ENCODE measurements around the gene PARN.
"Not testable (repeated sequence)": the region's sequence is repeated elsewhere in the genome, so short reads cannot be mapped to it uniquely, and the experiment has no call there.

The PARN gene

GRCh38 chr16:14553447-14553846, 76.6 kb downstream of the PARN start:
- Histone ChIP-seq H3K27ac (ENCODE audit: low read length) (no peak overlapping the region), H3K27me3 (ENCODE audit: control insufficient read depth in 1 of 2, insufficient read depth in 2 of 2, low read length in 2 of 2) (no peaks in the 10 kb centered on the region), H3K9ac (ENCODE audit: low read length in 2 of 2) (no peak overlapping the region), H3K36me3 (ENCODE audit: control insufficient read depth in 2 of 2, insufficient read depth in 2 of 2, low read length in 2 of 2) (peaks cover 6 to 10% of the 10 kb centered on the region in 2 donors), H3K4me3 (ENCODE audit: low read length in 2 of 2) (no peak overlapping the region), H3K4me1 (ENCODE audit: control insufficient read depth, insufficient read depth, low read length) (peaks cover 3% of the 10 kb centered on the region), H3K9me3 (ENCODE audit: control insufficient read depth in 2 of 2, low read length in 2 of 2) (no peaks in the 10 kb centered on the region)

- H3K27me3 ChIP-seq (ENCODE audit: control insufficient read depth in 1 of 2, insufficient read depth in 2 of 2, low read length in 2 of 2): no peaks in the 10 kb centered on the region
- H3K9ac ChIP-seq (ENCODE audit: low read length in 2 of 2): no peak overlapping the region
- H3K4me3 ChIP-seq (ENCODE audit: low read length in 2 of 2): no peak overlapping the region
- peaks cover 3% of the 10 kb centered on the region for H3K4me1 ChIP-seq (ENCODE audit: control insufficient read depth, insufficient read depth, low read length)
- no peak overlapping the region for H3K27ac ChIP-seq (ENCODE audit: low read length)
- peaks cover 6 to 10% of the 10 kb centered on the region in 2 donors for H3K36me3 ChIP-seq (ENCODE audit: control insufficient read depth in 2 of 2, insufficient read depth in 2 of 2, low read length in 2 of 2)
- no peaks in the 10 kb centered on the region for H3K9me3 ChIP-seq (ENCODE audit: control insufficient read depth in 2 of 2, low read length in 2 of 2)
Measured at GRCh38 chr16:14549789-14550153, 80.3 kb downstream of the PARN start.

GRCh38 chr16:14548933-14549788, 80.9 kb downstream of the PARN start:
- H3K9ac ChIP-seq (ENCODE audit: low read length in 2 of 2): no peak overlapping the region
- H3K4me3 ChIP-seq (ENCODE audit: low read length in 2 of 2): no peak overlapping the region
- H3K36me3 ChIP-seq (ENCODE audit: control insufficient read depth in 2 of 2, insufficient read depth in 2 of 2, low read length in 2 of 2): peaks cover 8 to 10% of the 10 kb centered on the region in 2 donors
- H3K9me3 ChIP-seq (ENCODE audit: control insufficient read depth in 2 of 2, low read length in 2 of 2): no peaks in the 10 kb centered on the region
- H3K27ac ChIP-seq (ENCODE audit: low read length): no peak overlapping the region
- no peaks in the 10 kb centered on the region for H3K27me3 ChIP-seq (ENCODE audit: control insufficient read depth in 1 of 2, insufficient read depth in 2 of 2, low read length in 2 of 2)
- H3K4me1 ChIP-seq (ENCODE audit: control insufficient read depth, insufficient read depth, low read length): peaks cover 3% of the 10 kb centered on the region

GRCh38 chr16:14545346-14545884, 84.6 kb downstream of the PARN start:
- H3K9me3 ChIP-seq (ENCODE audit: control insufficient read depth in 2 of 2, low read length in 2 of 2): peaks cover 0 to 5% of the 10 kb centered on the region in 2 donors
- H3K36me3 ChIP-seq (ENCODE audit: control insufficient read depth in 2 of 2, insufficient read depth in 2 of 2, low read length in 2 of 2): peaks cover 0 to 3% of the 10 kb centered on the region in 2 donors
- no peaks in the 10 kb centered on the region for H3K27me3 ChIP-seq (ENCODE audit: control insufficient read depth in 1 of 2, insufficient read depth in 2 of 2, low read length in 2 of 2)
- H3K4me3 ChIP-seq (ENCODE audit: low read length in 2 of 2): no peak overlapping the region
- H3K4me1 ChIP-seq (ENCODE audit: control insufficient read depth, insufficient read depth, low read length): peaks cover 3% of the 10 kb centered on the region
- H3K9ac ChIP-seq (ENCODE audit: low read length in 2 of 2): no peak overlapping the region
- H3K27ac ChIP-seq (ENCODE audit: low read length): no peak overlapping the region

GRCh38 chr16:14544846-14545245, 85.2 kb downstream of the PARN start:
- H3K36me3 ChIP-seq (ENCODE audit: control insufficient read depth in 2 of 2, insufficient read depth in 2 of 2, low read length in 2 of 2); H3K4me3 ChIP-seq (ENCODE audit: low read length in 2 of 2); H3K27me3 ChIP-seq (ENCODE audit: control insufficient read depth in 1 of 2, insufficient read depth in 2 of 2, low read length in 2 of 2); H3K9me3 ChIP-seq (ENCODE audit: control insufficient read depth in 2 of 2, low read length in 2 of 2); H3K27ac ChIP-seq (ENCODE audit: low read length); H3K4me1 ChIP-seq (ENCODE audit: control insufficient read depth, insufficient read depth, low read length); H3K9ac ChIP-seq (ENCODE audit: low read length in 2 of 2): not testable (repeated sequence)

GRCh38 chr16:14539631-14540030, 90.4 kb downstream of the PARN start:
- H3K4me3 ChIP-seq (ENCODE audit: low read length in 2 of 2): no peak overlapping the region
- no peaks in the 10 kb centered on the region for H3K4me1 ChIP-seq (ENCODE audit: control insufficient read depth, insufficient read depth, low read length)
- H3K9me3 ChIP-seq (ENCODE audit: control insufficient read depth in 2 of 2, low read length in 2 of 2): peaks cover 0 to 5% of the 10 kb centered on the region in 2 donors
- no peaks in the 10 kb centered on the region for H3K27me3 ChIP-seq (ENCODE audit: control insufficient read depth in 1 of 2, insufficient read depth in 2 of 2, low read length in 2 of 2)
- H3K36me3 ChIP-seq (ENCODE audit: control insufficient read depth in 2 of 2, insufficient read depth in 2 of 2, low read length in 2 of 2): peaks cover 0 to 3% of the 10 kb centered on the region in 2 donors
- H3K9ac ChIP-seq (ENCODE audit: low read length in 2 of 2): no peak overlapping the region
- no peak overlapping the region for H3K27ac ChIP-seq (ENCODE audit: low read length)

- H3K27ac ChIP-seq (ENCODE audit: low read length): no peak overlapping the region
- no peaks in the 10 kb centered on the region for H3K4me1 ChIP-seq (ENCODE audit: control insufficient read depth, insufficient read depth, low read length)
- H3K36me3 ChIP-seq (ENCODE audit: control insufficient read depth in 2 of 2, insufficient read depth in 2 of 2, low read length in 2 of 2): peaks cover 0 to 2% of the 10 kb centered on the region in 2 donors
- no peak overlapping the region for H3K4me3 ChIP-seq (ENCODE audit: low read length in 2 of 2)
- H3K9me3 ChIP-seq (ENCODE audit: control insufficient read depth in 2 of 2, low read length in 2 of 2): peaks cover 0 to 5% of the 10 kb centered on the region in 2 donors
- no peaks in the 10 kb centered on the region for H3K27me3 ChIP-seq (ENCODE audit: control insufficient read depth in 1 of 2, insufficient read depth in 2 of 2, low read length in 2 of 2)
- H3K9ac ChIP-seq (ENCODE audit: low read length in 2 of 2): no peak overlapping the region
Measured at GRCh38 chr16:14539156-14539555, 90.9 kb downstream of the PARN start.

- no peaks in the 10 kb centered on the region for H3K36me3 ChIP-seq (ENCODE audit: control insufficient read depth in 2 of 2, insufficient read depth in 2 of 2, low read length in 2 of 2)
Measured at GRCh38 chr16:14538604-14539003, 91.5 kb downstream of the PARN start.

GRCh38 chr16:14531613-14532012, 98.4 kb downstream of the PARN start:
- H3K4me1 ChIP-seq (ENCODE audit: control insufficient read depth, insufficient read depth, low read length): peaks cover 3% of the 10 kb centered on the region
- no peaks in the 10 kb centered on the region for H3K36me3 ChIP-seq (ENCODE audit: control insufficient read depth in 2 of 2, insufficient read depth in 2 of 2, low read length in 2 of 2)
- no peaks in the 10 kb centered on the region for H3K27me3 ChIP-seq (ENCODE audit: control insufficient read depth in 1 of 2, insufficient read depth in 2 of 2, low read length in 2 of 2)
- no peaks in the 10 kb centered on the region for H3K9me3 ChIP-seq (ENCODE audit: control insufficient read depth in 2 of 2, low read length in 2 of 2)
- no peak overlapping the region for H3K4me3 ChIP-seq (ENCODE audit: low read length in 2 of 2)
- no peak overlapping the region for H3K9ac ChIP-seq (ENCODE audit: low read length in 2 of 2)
- no peak overlapping the region for H3K27ac ChIP-seq (ENCODE audit: low read length)

More at GRCh38 chr16:14538604-14539003, 91.5 kb downstream of the PARN start:
- H3K27me3 ChIP-seq (ENCODE audit: control insufficient read depth in 1 of 2, insufficient read depth in 2 of 2, low read length in 2 of 2): no peaks in the 10 kb centered on the region
- H3K9ac ChIP-seq (ENCODE audit: low read length in 2 of 2): no peak overlapping the region
- no peaks in the 10 kb centered on the region for H3K4me1 ChIP-seq (ENCODE audit: control insufficient read depth, insufficient read depth, low read length)
- no peak overlapping the region for H3K4me3 ChIP-seq (ENCODE audit: low read length in 2 of 2)
- H3K27ac ChIP-seq (ENCODE audit: low read length): no peak overlapping the region
- H3K9me3 ChIP-seq (ENCODE audit: control insufficient read depth in 2 of 2, low read length in 2 of 2): peaks cover 0 to 5% of the 10 kb centered on the region in 2 donors

GRCh38 chr16:14531101-14531500, 99.0 kb downstream of the PARN start:
- H3K4me1 ChIP-seq (ENCODE audit: control insufficient read depth, insufficient read depth, low read length): peaks cover 3% of the 10 kb centered on the region
- no peaks in the 10 kb centered on the region for H3K36me3 ChIP-seq (ENCODE audit: control insufficient read depth in 2 of 2, insufficient read depth in 2 of 2, low read length in 2 of 2)
- no peak overlapping the region for H3K4me3 ChIP-seq (ENCODE audit: low read length in 2 of 2)
- no peaks in the 10 kb centered on the region for H3K9me3 ChIP-seq (ENCODE audit: control insufficient read depth in 2 of 2, low read length in 2 of 2)
- H3K27me3 ChIP-seq (ENCODE audit: control insufficient read depth in 1 of 2, insufficient read depth in 2 of 2, low read length in 2 of 2): no peaks in the 10 kb centered on the region
- H3K9ac ChIP-seq (ENCODE audit: low read length in 2 of 2): no peak overlapping the region
- no peak overlapping the region for H3K27ac ChIP-seq (ENCODE audit: low read length)

GRCh38 chr16:14530046-14530445, 100.0 kb downstream of the PARN start:
- Histone ChIP-seq H3K36me3 (ENCODE audit: control insufficient read depth in 2 of 2, insufficient read depth in 2 of 2, low read length in 2 of 2) (no peaks in the 10 kb centered on the region), H3K9ac (ENCODE audit: low read length in 2 of 2) (no peak overlapping the region), H3K9me3 (ENCODE audit: control insufficient read depth in 2 of 2, low read length in 2 of 2) (no peaks in the 10 kb centered on the region), H3K4me1 (ENCODE audit: control insufficient read depth, insufficient read depth, low read length) (peaks cover 3% of the 10 kb centered on the region), H3K27me3 (ENCODE audit: control insufficient read depth in 1 of 2, insufficient read depth in 2 of 2, low read length in 2 of 2) (no peaks in the 10 kb centered on the region), H3K27ac (ENCODE audit: low read length) (no peak overlapping the region), H3K4me3 (ENCODE audit: low read length in 2 of 2) (no peak overlapping the region)
